Measurements from ENCODE around the gene CD101. TPM values are rescaled to one million over a fixed set of nuclear protein-coding genes. Genes with fewer than 3 reads are reported as not detected.

The CD101 gene
- total and polyA plus RNA-seq, 2 of the 8 experiments (the other 6 are each of a cell fraction or from before 2014, with no cell fraction given): 1.1 to 1.2 TPM

- 89% methylated on average over 6 of the region's 6 CpGs; no CpG with 5 or more reads in 1 of the 2 experiments for WGBS, 2 experiments (ENCODE audit: extremely low coverage in 1 of 2, insufficient coverage in 1 of 2, insufficient read length in 1 of 2, insufficient replicate concordance in 2 of 2, low coverage in 1 of 2, low lambda C conversion rate in 2 of 2, missing lambda C conversion rate in 1 of 2)
Measured at GRCh38 chr1:116971965-116972673, 29.4 kb upstream of the CD101 start.

More at GRCh38 chr1:116971965-116972673, 29.4 kb upstream of the CD101 start:
- no peak overlapping the region for H3K14ac ChIP-seq (ENCODE audit: insufficient read length)
- no peak overlapping the region for H2BK5ac ChIP-seq (ENCODE audit: low read depth, low read length)
- H3K79me1 ChIP-seq (ENCODE audit: low read depth, low read length): peaks cover 2% of the 10 kb centered on the region
- no peak overlapping the region for H2BK120ac ChIP-seq (replicated peaks; ENCODE audit: low read depth, low read length)
- no peak overlapping the region for H2BK20ac ChIP-seq (ENCODE audit: low read length)
- FAIRE-seq (no peak), DNase-seq (ENCODE audit: low read depth in 1 of 2, low spot score in 2 of 2) (no peak)
- peaks cover 0 to 27% (median 12%) of the 10 kb centered on the region in 4 experiments; a peak in 6 of 8 replicates for H3K36me3 ChIP-seq (ENCODE audit: control insufficient read depth in 2 of 4, insufficient read depth in 4 of 4, low read length in 3 of 4)
- H3K27ac ChIP-seq (ENCODE audit: low read depth, low read length): no peak overlapping the region
- no peak for TF ChIP-seq SIN3A (conservative IDR thresholded peaks at IDR 0.05 in 1 of 2, IDR thresholded peaks at IDR 0.05 in 1 of 2; ENCODE audit: low read depth in 1 of 2, low read length in 2 of 2)
- no peak overlapping the region for H4K91ac ChIP-seq (replicated peaks; ENCODE audit: insufficient read length, low read length)
- no peaks in the 10 kb centered on the region for H3K4me1 ChIP-seq (replicated peaks in 1 of 4; ENCODE audit: control insufficient read depth in 3 of 4, insufficient read depth in 4 of 4, low read length in 3 of 4)
- no peak overlapping the region for H2AFZ ChIP-seq (ENCODE audit: low read length)
- no peak overlapping the region for H4K8ac ChIP-seq (ENCODE audit: extremely low read depth, insufficient read depth, low read length)
- H4K20me1 ChIP-seq (replicated peaks in 1 of 2; ENCODE audit: control insufficient read depth in 1 of 2, insufficient read depth in 2 of 2, low read length in 2 of 2): no peaks in the 10 kb centered on the region
- no peak overlapping the region for H3K56ac ChIP-seq (replicated peaks; ENCODE audit: insufficient read length, low read depth, low read length)
- no peak overlapping the region for H2BK15ac ChIP-seq (ENCODE audit: low read length)
- no peak overlapping the region for H2AK5ac ChIP-seq (ENCODE audit: low read depth, low read length)
- no peaks in the 10 kb centered on the region for H3K27me3 ChIP-seq (replicated peaks in 1 of 4; ENCODE audit: control insufficient read depth in 3 of 4, extremely low read depth in 1 of 4, insufficient read depth in 3 of 4, low read length in 3 of 4)
- no peak overlapping the region for H3K4ac ChIP-seq (replicated peaks; ENCODE audit: insufficient read length, low read depth, low read length)
- no peaks in the 10 kb centered on the region; the same call in 1 of the 2 replicates for H3K23me2 ChIP-seq (ENCODE audit: low read depth, low read length)
- no peak overlapping the region for H3K4me2 ChIP-seq (ENCODE audit: insufficient read depth in 1 of 2, low read depth in 2 of 2, low read length in 2 of 2)
- no peak overlapping the region for H3K4me3 ChIP-seq (ENCODE audit: extremely low read depth in 1 of 4, insufficient read depth in 2 of 4, low read depth in 3 of 4, low read length in 4 of 4)
- no peak overlapping the region for H3K23ac ChIP-seq (ENCODE audit: insufficient read length)
- H4K5ac ChIP-seq (ENCODE audit: insufficient read length, low read depth, low read length): no peak overlapping the region
- no peaks in the 10 kb centered on the region for H3K79me2 ChIP-seq (ENCODE audit: control insufficient read depth in 1 of 2, insufficient read depth in 2 of 2, low read length in 2 of 2)
- POLR2A ChIA-PET (ENCODE audit: partially characterized antibody): no interaction called here
- H3K18ac ChIP-seq (ENCODE audit: extremely low read depth, low read length): no peak overlapping the region
- CTCF ChIA-PET (ENCODE audit: partially characterized antibody): no interaction called here
- no peak overlapping the region for H3K9ac ChIP-seq (replicated peaks in 1 of 4; ENCODE audit: extremely low read depth in 1 of 4, low read depth in 3 of 4, low read length in 3 of 4)
- peaks cover 18% of the 10 kb centered on the region in 2 experiments for H3K9me3 ChIP-seq (ENCODE audit: insufficient read depth in 2 of 2, low read depth in 1 of 2, low read length in 1 of 2)
- no peak overlapping the region for H2BK12ac ChIP-seq (ENCODE audit: low read depth, low read length)
